Smooth muscle cell of trachea (primary cell): ENCODE data around the gene DUSP16. TPM values are rescaled to one million over a fixed set of nuclear protein-coding genes. Genes with fewer than 3 reads are reported as not detected.

Experiments
- total RNA-seq: library from RNA; depleted of rRNA; stranded (reverse); fragments of >200 nt; gene quantifications from 2 replicates; pipeline ENCODE4 v1.2.1, GENCODE V29; 2014

The DUSP16 gene
- total RNA-seq: 9.6 and 11.8 TPM in 2 replicates

DNA sequence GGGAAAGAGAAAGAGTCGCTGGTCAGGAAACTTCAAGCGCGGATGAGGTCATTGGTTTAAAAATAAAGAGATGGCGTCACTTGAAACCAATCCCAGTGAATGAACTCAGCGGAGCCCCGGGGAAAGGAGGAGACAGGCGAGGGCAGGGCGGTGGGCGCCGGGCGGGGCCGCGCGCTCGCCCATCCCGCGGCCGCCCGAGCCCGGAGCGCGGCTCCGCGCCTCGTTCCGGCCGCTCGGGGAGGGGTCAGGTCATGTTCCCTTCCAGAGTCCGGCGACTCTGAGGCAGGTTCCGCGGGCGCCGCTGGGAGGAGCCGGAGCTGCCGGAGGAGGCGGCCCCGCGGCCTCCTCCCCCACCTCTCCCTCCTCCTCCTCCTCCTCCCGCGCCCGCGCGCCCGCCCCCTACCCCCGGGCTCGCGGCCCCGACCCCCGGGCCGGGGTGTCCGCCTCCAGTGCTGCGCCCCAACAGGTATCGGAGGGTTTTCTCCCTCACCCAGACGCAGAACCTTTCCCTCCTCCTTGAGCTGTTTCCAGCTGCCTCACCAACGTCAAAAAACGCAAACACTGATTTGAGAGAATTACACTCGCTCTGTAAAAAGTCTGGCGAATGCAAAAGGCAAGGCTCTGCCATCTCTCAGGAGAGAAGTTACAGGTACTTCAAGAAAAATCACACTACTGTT lies at the start of gene DUSP16:
Gene DUSP16 (minus strand): TSS at position 279 of the 677 bp plus-strand sequence. CDS start 41,765 bp downstream, outside the sequence.

DNA sequence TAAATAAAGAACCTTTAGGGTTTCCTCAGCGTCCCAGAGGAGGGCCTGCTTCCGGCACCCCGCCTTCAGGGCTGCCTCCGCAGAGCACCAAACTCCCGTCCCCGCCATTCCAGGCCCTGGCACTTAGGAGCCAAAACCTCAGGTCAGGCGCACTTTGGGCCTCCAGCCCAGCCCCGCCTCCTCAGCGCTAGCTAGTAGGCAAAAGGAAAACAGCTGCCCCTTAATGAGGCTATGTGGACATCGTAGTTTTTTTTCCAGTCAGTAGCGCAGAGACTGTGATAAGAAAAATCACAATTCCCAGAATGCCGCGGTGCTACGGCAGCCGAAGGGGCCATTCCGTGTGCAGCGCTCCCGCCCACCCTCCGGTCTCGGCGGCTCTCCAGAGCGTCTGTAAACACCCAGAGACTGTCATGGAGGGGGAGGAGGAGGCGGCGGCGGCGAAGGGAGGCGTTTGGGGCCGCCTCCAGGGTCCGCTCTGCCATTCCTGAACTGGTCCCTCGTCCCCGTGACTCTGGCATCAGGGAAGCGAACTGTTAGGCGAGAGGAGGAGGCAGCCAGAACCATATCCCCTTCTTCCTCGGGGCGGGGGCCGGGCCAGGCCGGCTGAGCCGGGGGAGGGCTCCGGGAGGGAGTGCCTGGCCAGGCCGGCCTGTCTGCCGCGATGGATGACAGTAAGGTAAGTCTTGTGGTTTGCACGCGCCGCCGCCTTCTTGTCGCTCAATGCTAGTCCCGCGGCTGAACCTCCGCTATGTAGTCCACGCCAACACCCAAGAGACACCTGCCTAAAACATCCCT lies 49.0 kb upstream of the DUSP16 start, which contains the start of gene CREBL2:
Gene CREBL2 (plus strand): TSS at position 365 of the 795 bp plus-strand sequence. CDS start 297 bp downstream, at position 662.

Other genes with a start within 250 kb of the DUSP16 start
- gene MANSC1, start 212.6 kb downstream of the DUSP16 start, total RNA-seq: 2.8 and 3.0 TPM in 2 replicates
- gene BORCS5, start 205.8 kb downstream of the DUSP16 start, total RNA-seq: 21.1 and 34.4 TPM in 2 replicates
- 49.6 and 55.6 TPM in 2 replicates for gene CREBL2, start 49.0 kb upstream of the DUSP16 start, total RNA-seq
- 0.44 TPM in 1 of 2 replicates, not detected in the other for gene GPR19, start 133.3 kb upstream of the DUSP16 start, total RNA-seq
- gene CDKN1B, start 154.5 kb upstream of the DUSP16 start, total RNA-seq: 42.8 and 43.5 TPM in 2 replicates
- 2.6 and 13.7 TPM in 2 replicates for gene APOLD1, start 222.8 kb upstream of the DUSP16 start, total RNA-seq